Activated effector memory CD4-positive, alpha-beta T cell treated with Interleukin-2 at 50 U/mL for 16 hours (primary cell): ENCODE data around the gene MBD3L3.
"Not testable (repeated sequence)": the region's sequence is repeated elsewhere in the genome, so short reads cannot be mapped to it uniquely, and the experiment has no call there.

Source experiments
- DNase-seq: peaks from one replicate; pipeline ENCODE4 v3.0.0-alpha.2; 2020

The MBD3L3 gene

GRCh38 chr19:7063339-7063738 lies 4.9 kb upstream of the MBD3L3 start:
- DNase-seq = no peak

- DNase-seq = not testable (repeated sequence)
These were observed 1.5 kb upstream of the MBD3L3 start for GRCh38 chr19:7059977-7060376.

- not testable (repeated sequence) for DNase-seq
These were observed 2.1 kb downstream of the MBD3L3 start for GRCh38 chr19:7056371-7056770.

GRCh38 chr19:7055679-7056078 lies 2.8 kb downstream of the MBD3L3 start:
- DNase-seq = not testable (repeated sequence)

GRCh38 chr19:7054635-7055368 lies 3.7 kb downstream of the MBD3L3 start:
- DNase-seq = not testable (repeated sequence)

GRCh38 chr19:7052896-7053295 lies 5.6 kb downstream of the MBD3L3 start:
- not testable (repeated sequence) for DNase-seq

GRCh38 chr19:7051421-7051820 lies 7.1 kb downstream of the MBD3L3 start:
- not testable (repeated sequence) for DNase-seq

GRCh38 chr19:7049021-7049420 lies 9.5 kb downstream of the MBD3L3 start, which contains the start of gene MBD3L2:
Gene MBD3L2, plus strand, starts transcription at chr19:7049321. Its CDS starts 53 bp downstream, at chr19:7049374.
- not testable (repeated sequence) for DNase-seq

GRCh38 chr19:7041563-7041962 lies 16.9 kb downstream of the MBD3L3 start:
- not testable (repeated sequence) for DNase-seq

GRCh38 chr19:7040079-7040478 lies 18.4 kb downstream of the MBD3L3 start, which contains the start of gene MBD3L4:
Gene MBD3L4, minus strand, starts transcription at chr19:7040179. Its CDS starts 35 bp downstream, at chr19:7040144.
- not testable (repeated sequence) for DNase-seq

GRCh38 chr19:7030278-7030677 lies 28.2 kb downstream of the MBD3L3 start, which contains the start of gene MBD3L5:
Gene MBD3L5, plus strand, starts transcription at chr19:7030578. Its CDS starts 34 bp downstream, at chr19:7030612.
- DNase-seq = not testable (repeated sequence)

- not testable (repeated sequence) for DNase-seq
These were observed 29.7 kb downstream of the MBD3L3 start for GRCh38 chr19:7028790-7029189.

- not testable (repeated sequence) for DNase-seq
These were observed 37.1 kb downstream of the MBD3L3 start, which contains the start of gene MBD3L2B for GRCh38 chr19:7021331-7021730. Gene MBD3L2B, minus strand, starts transcription at chr19:7021431. Its CDS starts 34 bp downstream, at chr19:7021397.

GRCh38 chr19:7018828-7019227 lies 39.6 kb downstream of the MBD3L3 start:
- no peak for DNase-seq

GRCh38 chr19:7013678-7014077 lies 44.8 kb downstream of the MBD3L3 start:
- no peak for DNase-seq

GRCh38 chr19:7010722-7011593 lies 47.5 kb downstream of the MBD3L3 start:
- no peak for DNase-seq

- no peak for DNase-seq
These were observed 50.6 kb downstream of the MBD3L3 start for GRCh38 chr19:7007859-7008258.
